Measurements from ENCODE around the gene SCN4B.
"Not testable (repeated sequence)": the region's sequence is repeated elsewhere in the genome, so short reads cannot be mapped to it uniquely, and the experiment has no call there.

Gene SCN4B, protein sequence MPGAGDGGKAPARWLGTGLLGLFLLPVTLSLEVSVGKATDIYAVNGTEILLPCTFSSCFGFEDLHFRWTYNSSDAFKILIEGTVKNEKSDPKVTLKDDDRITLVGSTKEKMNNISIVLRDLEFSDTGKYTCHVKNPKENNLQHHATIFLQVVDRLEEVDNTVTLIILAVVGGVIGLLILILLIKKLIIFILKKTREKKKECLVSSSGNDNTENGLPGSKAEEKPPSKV

DNA sequence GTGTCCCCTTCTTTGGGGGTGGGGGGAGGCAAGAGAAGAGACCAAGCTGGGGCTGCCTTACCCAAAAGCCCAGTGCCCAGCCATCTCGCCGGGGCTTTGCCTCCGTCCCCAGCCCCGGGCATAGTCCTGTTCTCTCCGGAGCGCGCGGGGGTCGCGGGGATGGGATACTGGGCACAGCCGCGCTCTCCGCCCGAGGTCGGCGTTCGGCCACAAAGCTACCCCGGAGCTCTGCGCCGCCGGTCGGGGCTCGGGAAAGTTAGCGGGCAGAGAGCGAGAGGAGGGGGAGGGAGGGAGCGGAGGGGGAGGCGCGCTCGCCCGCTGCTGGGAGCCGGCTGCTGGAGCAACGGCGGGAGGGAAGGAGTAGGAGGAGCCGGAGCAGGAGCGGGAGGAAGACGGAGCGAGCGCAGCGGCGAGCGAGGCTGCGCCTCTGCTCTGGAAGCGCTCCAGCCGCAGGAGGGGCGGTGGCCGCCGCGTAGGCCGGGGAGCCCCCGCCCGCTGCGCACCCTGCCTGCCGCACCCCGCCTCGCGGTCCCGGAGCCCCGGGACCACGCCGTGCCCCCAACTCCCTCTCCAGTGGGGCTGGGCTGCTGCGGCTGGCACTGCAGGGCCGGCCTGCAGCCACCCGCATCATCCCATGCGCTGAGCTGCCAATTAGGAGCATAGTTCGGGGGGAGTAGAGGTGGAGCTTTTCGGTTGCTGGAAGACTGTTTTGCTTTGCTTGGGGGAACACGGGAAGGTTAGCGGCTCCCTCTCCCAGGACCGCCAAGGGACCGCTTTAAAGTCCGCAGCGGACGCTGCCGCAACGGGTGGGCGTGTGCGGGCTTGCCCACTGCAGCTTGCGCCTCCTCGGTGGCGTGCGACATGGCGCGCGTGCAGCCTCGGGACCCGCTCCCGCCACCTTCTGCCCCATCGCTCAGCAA is at the start of gene SCN4B:
SCN4B (minus strand) TSS at position 272 of the 920 bp plus-strand sequence; CDS start at position 122, 150 bp downstream.
- peak in 1 of 6 experiments; percentile 8 for DNase-seq

GRCh38 chr11:118201966-118202365 is 49.3 kb upstream of the SCN4B start:
- DNase-seq, result no peak

GRCh38 chr11:118200901-118201680 is 48.5 kb upstream of the SCN4B start:
- DNase-seq, result peak in 2 of 6 experiments; percentile 14 to 37

GRCh38 chr11:118200497-118200896 is 47.9 kb upstream of the SCN4B start:
- DNase-seq, result no peak

DNA sequence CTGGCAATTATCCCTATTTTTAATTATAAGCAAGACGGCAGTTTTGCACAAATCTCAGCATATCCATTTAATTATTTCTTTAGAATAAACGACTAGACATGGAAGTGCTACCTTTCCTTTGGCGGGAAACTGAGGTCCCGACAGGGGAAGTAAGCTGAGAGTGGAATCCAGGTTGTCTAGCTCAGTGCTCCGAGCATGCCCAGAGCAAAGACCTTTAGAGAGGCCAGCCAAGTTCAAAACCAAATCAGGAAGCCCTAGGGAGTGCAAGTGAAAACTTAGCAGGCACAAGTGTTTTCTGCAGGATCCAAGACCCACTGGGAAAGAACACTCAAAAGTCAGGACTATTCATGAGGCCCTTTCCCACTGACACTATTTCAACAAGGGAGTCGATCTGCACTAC is 46.5 kb upstream of the SCN4B start:
- DNase-seq, result no peak

GRCh38 chr11:118198370-118198769 is 45.7 kb upstream of the SCN4B start:
- peak; percentile 50 to 81 (median 76) for DNase-seq

DNA sequence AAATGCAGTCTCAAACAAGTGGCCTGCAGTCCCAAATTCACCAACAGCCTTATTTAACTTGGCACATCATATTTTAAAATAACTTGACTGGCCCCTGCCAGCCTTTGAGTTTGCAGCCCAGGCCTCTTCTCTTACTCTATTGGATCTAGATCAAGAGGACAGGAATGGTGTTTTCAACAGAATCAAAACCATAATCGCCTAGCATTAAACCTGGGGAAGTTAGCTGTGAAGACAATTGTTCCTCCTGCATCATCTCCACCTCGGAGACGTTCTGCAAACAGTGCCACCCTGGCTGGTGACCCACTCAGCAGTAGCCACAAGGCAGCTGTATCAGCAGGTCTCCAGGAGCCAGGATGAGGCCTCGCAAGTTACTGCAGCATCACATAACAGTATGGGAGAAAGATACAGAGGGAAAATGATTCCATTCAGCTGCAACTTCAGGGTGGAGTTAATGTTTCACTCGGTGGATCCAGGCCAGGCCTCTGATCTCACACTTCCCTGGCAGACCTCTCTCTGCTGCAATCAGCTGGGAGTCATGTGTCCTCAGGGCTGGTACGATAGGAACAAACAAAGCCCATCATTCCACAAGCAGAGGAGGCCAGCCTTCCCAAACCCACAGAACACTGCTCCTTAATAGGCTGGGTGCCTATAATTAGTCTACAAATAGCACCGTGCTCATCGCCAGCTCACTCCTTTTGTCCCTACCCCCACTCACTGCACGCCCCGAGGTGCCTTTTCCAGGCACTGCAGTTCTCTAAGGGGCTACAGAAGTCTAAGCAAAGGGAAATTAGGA is 42.4 kb upstream of the SCN4B start:
- DNase-seq, result no peak

- no peak for DNase-seq
These were observed 41.4 kb upstream of the SCN4B start for GRCh38 chr11:118193910-118194566.

DNA sequence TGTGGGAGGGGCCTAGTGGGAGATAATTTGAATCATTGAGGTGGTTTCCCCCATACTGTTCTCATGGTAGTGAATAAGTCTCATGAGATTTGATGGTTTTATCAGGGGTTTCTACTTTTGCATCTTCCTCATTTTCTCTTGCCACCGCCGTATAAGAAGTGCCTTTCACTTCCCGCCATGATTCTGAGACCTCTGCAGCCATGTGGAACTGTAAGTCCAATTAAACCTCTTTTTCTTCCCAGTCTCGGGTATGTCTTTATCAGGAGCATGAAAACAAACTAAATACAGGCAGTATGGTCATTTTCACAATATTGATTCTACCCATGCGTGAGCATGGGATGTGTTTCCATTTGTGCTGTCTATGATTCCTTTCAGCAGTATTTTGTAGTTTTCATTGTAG is 40.2 kb upstream of the SCN4B start:
- DNase-seq, result not testable (repeated sequence)

- DNase-seq, result not testable (repeated sequence)
These were observed 38.4 kb upstream of the SCN4B start for GRCh38 chr11:118190942-118191506.

DNA sequence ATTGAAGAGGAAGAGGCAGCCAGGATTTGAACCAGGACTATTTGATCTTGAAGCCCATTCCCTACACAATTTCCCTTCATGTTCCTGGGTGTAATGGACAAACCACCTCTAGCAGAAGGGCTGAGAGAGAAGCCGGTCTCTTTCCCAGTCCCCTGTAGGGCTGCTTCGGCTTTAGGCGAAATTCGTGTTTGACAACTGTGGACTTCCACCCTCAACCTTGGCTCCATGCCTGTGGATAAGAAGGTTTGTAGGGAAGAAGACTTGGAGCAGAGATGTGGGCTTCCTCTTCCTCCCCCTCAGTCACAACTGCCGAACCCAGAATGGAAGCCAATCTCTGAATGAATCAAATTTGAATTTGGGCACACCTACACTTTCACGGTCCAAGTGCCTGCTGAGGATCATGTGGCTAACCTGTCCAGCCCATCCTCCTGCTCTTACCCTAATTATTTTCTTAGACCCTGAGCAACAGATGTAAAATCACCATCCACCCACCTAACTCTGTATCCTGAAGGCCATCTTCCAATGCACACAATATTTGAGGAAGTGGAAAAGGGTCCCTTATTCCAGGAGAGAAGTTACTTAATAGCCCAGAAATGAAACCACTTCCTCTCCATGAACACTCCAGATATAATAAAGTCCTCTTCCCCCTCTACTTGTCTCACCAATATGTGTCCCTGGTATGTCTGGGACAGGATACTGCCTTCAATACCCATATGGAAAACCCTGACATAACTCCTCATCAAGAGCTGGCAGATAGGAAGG is 33.9 kb upstream of the SCN4B start:
- no peak for DNase-seq

DNA sequence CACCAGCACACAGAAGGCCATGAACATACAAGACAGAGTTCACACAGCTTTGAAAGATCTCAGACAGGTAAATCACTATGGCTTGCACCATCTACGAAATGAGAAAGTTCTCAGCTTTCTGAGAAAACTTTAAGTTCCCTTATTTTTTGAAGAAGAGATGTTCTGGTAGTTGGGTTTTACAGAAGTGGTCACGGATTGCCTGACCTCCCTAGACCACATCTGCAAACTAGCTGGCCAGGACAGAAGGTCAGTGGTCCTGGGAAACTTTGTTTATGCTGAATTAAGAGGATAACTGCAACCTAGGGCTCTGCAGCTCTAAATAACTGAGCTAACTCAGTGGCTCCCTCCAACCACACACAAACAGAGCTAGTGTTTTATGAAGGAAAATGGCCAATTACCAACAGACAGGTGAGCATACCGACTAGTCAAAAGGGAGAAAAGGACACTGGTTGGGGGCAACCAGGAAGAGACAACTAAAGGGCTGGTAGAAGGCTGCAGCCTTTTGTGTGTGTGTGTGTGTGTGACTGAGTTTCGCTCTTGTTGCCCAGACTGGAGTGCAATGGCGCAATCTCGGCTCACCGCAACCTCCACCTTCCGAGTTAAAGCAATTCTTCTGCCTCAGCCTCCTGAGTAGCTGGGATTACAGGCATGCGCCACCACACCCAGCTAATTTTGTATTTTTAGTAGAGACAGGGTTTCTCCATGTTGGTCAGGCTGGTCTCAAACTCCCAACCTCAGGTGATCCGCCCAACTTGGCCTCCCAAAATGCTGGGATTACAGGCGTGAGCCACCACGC is 32.4 kb upstream of the SCN4B start:
- DNase-seq, result no peak

GRCh38 chr11:118183691-118184090 is 31.1 kb upstream of the SCN4B start:
- DNase-seq, result not testable (repeated sequence)

DNA sequence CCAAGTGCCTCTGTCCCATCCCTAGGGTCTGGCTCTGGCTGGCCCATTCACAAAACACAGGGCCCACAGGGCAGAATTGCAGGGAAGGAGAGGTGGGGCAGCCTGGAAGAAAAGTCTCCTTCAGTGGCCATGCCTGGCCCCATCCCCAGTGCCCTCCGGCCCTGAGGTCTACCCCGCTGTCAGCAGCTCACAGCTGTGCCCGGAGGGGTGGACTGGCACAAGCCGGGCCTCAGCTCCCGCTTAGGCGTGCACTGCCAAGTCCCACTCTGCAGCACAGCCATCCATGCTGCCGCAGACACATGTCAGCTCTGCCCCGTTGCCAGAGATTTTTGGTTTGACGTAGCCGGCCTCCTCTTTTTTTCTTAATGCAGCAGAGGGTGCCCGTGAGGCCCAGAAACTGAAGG is 27.7 kb upstream of the SCN4B start:
- DNase-seq, result no peak

GRCh38 chr11:118176778-118177134 is 24.1 kb upstream of the SCN4B start:
- no peak for DNase-seq

GRCh38 chr11:118175993-118176777 is 23.6 kb upstream of the SCN4B start, which contains the start of gene SCN2B:
TSS of gene SCN2B (minus strand) at chr11:118176639. CDS start at chr11:118176431, 208 bp downstream.
- DNase-seq, result no peak

- DNase-seq, result no peak
These were observed 22.7 kb upstream of the SCN4B start for GRCh38 chr11:118175031-118175992.
